KBM-7 (cell line): Measurements from ENCODE around the gene FBXO44.

ENCODE experiments used
- DNase-seq: peaks from one replicate; pipeline ENCODE4 v3.0.0-alpha.2; 2015
- in situ Hi-C: fragments of 300-500 bp; cut with MboI; formaldehyde crosslinking; loops from 2 replicates; pipeline ENCODE4 v1.14.3; 2020; ENCODE audit warnings: low sequenced_read_pairs, low pct_unique_long_range_greater_than_20kb, mixed read lengths

The FBXO44 gene

GRCh38 chr1:11652203-11652780 lies 2.4 kb upstream of the FBXO44 start:
- in situ Hi-C loops = no loop called here
- DNase-seq = no peak

- no peak for DNase-seq
- in situ Hi-C loops = no loop called here
Observed at GRCh38 chr1:11653101-11653860, 1.4 kb upstream of the FBXO44 start.

- in situ Hi-C loops = no loop called here
- DNase-seq = no peak
Observed at GRCh38 chr1:11653861-11654136, 878 bp upstream of the FBXO44 start.

- DNase-seq = no peak
- in situ Hi-C loops = no loop called here
Observed at GRCh38 chr1:11654939-11655808, 497 bp downstream of the FBXO44 start.

- DNase-seq = no peak
- in situ Hi-C loops = no loop called here
Observed at GRCh38 chr1:11657654-11658053, 3.0 kb downstream of the FBXO44 start.

- in situ Hi-C loops = no loop called here
- no peak for DNase-seq
Observed at GRCh38 chr1:11658542-11658941, 3.9 kb downstream of the FBXO44 start.

GRCh38 chr1:11659748-11660147 lies 5.1 kb downstream of the FBXO44 start:
- DNase-seq = no peak
- in situ Hi-C loops = no loop called here

GRCh38 chr1:11661103-11661502 lies 6.4 kb downstream of the FBXO44 start:
- in situ Hi-C loops = no loop called here
- DNase-seq = no peak

GRCh38 chr1:11664336-11665065 lies 9.8 kb downstream of the FBXO44 start:
- peak; percentile 31 for DNase-seq

GRCh38 chr1:11668516-11668915 lies 13.8 kb downstream of the FBXO44 start:
- in situ Hi-C loops = no loop called here
- DNase-seq = no peak

More at GRCh38 chr1:11664336-11665065, 9.8 kb downstream of the FBXO44 start:
- in situ Hi-C loops = no loop called here

GRCh38 chr1:11670747-11671146 lies 16.1 kb downstream of the FBXO44 start:
- in situ Hi-C loops = no loop called here
- no peak for DNase-seq

- DNase-seq = no peak
- in situ Hi-C loops = no loop called here
Observed at GRCh38 chr1:11671205-11671543, 16.5 kb downstream of the FBXO44 start.

- DNase-seq = no peak
- in situ Hi-C loops = no loop called here
Observed at GRCh38 chr1:11671544-11672286, 17.0 kb downstream of the FBXO44 start.

GRCh38 chr1:11673089-11673769 lies 18.6 kb downstream of the FBXO44 start:
- in situ Hi-C loops = no loop called here
- DNase-seq = no peak

- in situ Hi-C loops = no loop called here
- no peak for DNase-seq
Observed at GRCh38 chr1:11674488-11674887, 19.8 kb downstream of the FBXO44 start.

- in situ Hi-C loops = no loop called here
- no peak for DNase-seq
Observed at GRCh38 chr1:11675325-11675724, 20.6 kb downstream of the FBXO44 start.

- DNase-seq = no peak
- in situ Hi-C loops = no loop called here
Observed at GRCh38 chr1:11676386-11677103, 21.9 kb downstream of the FBXO44 start.

GRCh38 chr1:11678442-11678841 lies 23.8 kb downstream of the FBXO44 start:
- no peak for DNase-seq
- in situ Hi-C loops = no loop called here
